Suppressor macrophage treated with lipopolysaccharide for 4 hours (primary cell): ENCODE results near the gene TXN.
"Not testable (repeated sequence)": the region's sequence is repeated elsewhere in the genome, so short reads cannot be mapped to it uniquely, and the experiment has no call there.

Experiments used
- DNase-seq: peaks from one replicate; pipeline ENCODE4 v3.0.0-alpha.2; 2020

Gene TXN

DNA sequence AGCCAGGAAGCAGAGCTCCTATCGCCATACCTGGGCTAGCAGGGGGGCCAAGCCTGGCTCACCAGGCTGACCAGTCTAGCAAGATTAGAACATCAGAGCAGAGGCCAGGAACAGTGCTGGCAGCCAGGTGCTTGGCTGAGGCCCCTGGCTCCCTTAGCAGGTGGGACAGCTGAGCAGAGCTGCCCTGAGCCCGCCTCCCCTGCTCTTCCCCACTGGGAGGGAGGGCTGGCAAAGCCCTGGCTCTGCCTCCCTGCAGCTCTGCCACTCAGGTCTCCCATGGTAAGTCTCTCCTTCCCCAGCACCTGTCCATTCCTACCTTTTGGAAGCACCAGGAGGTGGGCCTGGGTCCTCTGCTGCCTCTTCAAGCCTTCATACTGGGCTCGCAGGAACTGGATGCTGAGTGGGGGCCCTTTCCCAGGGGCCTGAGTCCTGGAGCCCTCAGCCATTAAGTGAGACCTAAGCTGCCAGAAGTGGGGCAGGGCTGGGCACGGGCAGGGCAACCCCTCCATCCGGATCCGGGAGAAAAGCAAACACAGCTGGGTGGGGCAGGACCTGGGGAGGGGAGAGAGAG is 49.2 kb downstream of the TXN start:
- DNase-seq, result no peak

DNA sequence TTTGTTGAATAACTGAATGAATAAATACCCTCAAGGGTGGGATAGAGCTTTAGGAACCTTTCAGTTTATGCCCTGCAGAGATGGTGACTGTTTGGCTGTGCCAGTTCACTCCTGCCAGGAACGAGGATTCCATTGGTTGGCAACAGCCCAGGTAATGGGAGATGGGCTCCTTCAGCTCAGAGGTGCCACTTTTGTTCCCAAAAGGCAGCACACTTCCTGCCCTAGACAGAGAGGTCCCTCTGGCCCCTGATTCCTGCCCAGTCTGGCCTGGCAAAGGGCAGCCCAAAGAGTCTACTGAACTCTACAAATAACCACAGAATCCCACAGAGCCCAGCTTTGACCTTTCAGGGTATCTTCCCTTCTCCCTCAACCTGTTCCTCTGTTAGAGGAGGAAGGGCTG is 49.9 kb downstream of the TXN start:
- DNase-seq, result no peak

DNA sequence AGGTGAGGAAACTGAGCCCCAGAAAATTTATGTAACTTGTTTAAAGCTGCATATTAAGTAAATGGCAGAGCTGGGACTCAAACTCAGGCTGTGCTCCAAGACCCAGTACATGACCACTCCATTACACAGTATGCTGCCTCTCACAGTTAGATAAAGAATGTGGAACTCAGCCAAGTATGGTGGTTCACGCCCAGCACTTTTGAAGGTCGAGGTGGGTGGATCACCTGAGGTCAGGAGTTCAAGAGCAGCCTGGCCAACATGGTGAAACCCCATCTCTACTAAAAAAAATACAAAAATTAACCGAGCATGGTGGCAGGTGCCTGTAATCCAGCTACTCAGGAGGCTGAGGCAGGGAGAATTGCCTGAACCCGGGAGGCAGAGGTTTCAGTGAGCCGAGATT is 50.7 kb downstream of the TXN start:
- not testable (repeated sequence) for DNase-seq

DNA sequence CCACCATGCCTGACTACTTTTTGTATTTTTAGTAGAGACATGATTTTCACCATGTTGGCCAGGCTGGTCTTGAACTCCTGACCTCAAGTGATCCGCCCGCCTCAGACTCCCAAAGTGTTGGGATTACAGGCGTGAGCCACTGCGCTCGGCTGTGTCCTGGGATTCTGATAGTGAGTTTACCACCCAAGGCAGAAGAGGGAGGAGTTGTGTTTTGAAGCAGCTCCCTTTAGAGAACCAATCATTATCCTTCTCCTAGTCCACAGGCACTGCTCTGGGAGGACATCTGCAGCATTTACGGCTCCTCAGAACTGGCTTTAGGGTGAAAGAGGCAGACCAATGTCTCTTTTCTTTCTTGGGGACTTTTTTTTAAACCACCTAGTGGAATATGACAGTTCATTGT is 54.1 kb downstream of the TXN start:
- DNase-seq, result no peak

DNA sequence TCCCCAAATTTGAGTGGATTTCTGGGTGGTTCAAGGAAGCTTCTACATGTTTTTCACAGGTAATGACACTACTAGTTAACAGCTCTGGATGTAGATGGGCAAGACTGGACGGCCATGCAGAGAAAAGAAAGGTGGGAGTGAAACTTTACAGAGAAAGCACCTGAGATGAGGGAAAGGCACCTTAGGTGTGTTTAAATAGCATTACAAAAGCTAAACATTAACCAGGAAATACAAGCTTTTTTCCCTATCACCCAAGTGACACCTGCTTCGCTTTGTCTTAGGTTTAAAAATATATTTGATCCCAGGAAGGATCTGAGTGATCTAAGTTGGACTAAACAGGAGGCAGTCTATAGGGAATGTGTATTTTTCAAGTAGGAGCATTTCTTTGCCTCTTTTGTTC is 56.7 kb downstream of the TXN start:
- no peak for DNase-seq

DNA sequence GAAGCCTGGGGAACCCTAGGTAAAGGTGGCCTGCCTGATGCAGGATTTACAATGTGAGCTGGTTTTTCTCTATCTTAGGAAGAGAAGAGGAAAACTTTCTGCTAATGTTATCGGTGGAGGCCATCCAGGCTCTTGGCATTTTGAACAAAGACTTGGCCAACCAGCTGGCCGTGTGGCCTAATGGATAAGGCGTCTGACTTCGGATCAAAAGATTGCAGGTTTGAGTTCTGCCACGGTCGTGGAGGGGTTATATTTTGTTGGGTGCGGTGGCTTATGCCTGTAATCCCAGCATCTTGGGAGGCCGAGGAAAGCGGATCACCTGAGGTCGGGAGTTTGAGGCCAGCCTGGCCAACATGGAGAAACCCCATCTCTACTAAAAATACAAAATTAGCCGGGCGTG is 58.0 kb downstream of the TXN start:
- no peak for DNase-seq

DNA sequence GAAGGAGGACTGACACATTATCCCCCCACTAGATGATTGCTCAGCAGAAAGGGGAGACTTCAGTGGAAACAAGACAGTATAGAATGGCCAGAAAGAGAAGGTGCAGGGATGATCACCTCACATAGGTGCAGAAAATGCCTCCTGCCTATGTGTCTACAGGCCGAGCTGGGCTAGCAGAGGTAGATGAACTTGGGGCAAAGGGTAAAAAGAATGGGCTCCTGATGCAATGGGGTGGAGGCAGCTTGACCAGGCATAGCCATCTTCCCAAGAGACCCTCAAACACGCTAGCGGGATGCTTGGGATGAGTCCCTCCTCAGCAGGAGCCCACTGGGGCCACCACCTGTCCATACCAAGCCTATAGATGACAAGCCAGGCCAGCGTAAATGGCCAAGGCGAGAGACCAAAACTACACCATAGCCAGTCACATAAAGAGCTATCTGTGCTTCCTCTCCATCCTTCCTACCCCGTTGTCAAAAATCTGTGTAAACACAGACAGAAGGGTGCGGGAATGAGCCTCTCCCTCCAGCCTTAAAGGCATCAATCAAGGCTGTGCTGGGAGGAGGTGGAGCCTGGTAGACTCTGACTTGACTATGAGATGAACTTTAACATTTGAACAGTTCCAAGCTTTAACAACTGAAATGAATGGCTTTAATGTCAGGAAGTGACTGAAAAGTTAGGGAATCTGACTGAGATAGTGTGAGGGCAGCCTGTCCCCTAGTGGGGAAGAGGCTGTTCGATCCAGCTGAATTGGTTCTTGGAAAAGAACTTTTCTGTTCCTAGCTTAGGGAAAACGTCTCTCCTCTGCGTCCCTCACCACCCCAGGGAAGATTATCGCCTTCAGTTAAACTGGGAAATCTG is 58.7 kb downstream of the TXN start:
- no peak for DNase-seq

DNA sequence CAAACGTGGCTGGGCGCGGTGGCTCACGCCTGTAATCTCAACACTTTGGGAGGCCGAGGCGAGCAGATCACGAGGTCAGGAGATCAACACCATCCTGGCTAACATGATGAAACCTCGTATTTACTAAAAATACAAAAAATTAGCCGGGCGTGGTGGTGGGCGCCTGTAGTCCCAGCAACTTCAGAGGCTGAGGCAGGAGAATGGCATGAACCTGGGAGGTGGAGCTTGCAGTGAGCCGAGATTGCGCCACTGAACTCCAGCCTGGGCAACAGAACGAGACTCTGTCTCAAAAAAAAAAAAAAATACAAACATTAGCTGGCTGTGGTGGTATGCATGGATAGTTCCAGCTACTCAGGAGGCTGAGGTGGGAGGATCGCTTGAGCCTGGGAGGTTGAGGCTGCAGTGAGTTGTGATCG is 60.2 kb downstream of the TXN start:
- DNase-seq, result not testable (repeated sequence)
